Stomach (tissue), 9 donors: Measurements from ENCODE around the gene IFT27. TPM values are rescaled to one million over a fixed set of nuclear protein-coding genes. Genes with fewer than 3 reads are reported as not detected.

Experiments
- DNase-seq, 2 donors: peaks; one replicate each; pipeline versions ENCODE4 v3.0.0 to v3.0.0-alpha.2; 2013 to 2019
- H3K27ac ChIP-seq, 5 donors: fragments of 200-600 bp in 4 of 5; sonication (generic) in 4 of 5; one replicate each; pipeline ENCODE4 v1.5.1; 2013 to 2019; ENCODE audit warnings: mild to moderate bottlenecking in 1 of 5, moderate library complexity in 1 of 5
- H3K27me3 ChIP-seq, 3 donors: fragments of 200-600 bp; sonication (generic); one replicate each; pipeline ENCODE4 v1.5.1; 2017 to 2019; ENCODE audit warnings: mixed run types in 1 of 3
- H3K36me3 ChIP-seq, 4 donors: fragments of 200-600 bp; sonication (generic); 1 replicate in 3 of 4; 2 replicates in 1 of 4; pipeline ENCODE4 v1.5.1; 2016 to 2019
- H3K4me1 ChIP-seq, 4 donors: fragments of 200-600 bp; sonication (generic); one replicate each; pipeline ENCODE4 v1.5.1; 2016 to 2019
- H3K4me3 ChIP-seq, 4 donors: fragments of 200-600 bp; sonication (generic) in 3 of 4; one replicate each; pipeline ENCODE4 v1.5.1; 2016 to 2019; ENCODE audit warnings: mild to moderate bottlenecking in 1 of 4
- H3K9me3 ChIP-seq, 4 donors: fragments of 200-600 bp; sonication (generic); one replicate each; pipeline ENCODE4 v1.5.1; 2016 to 2019
- CTCF ChIP-seq, 7 experiments: fragments of 450-650 bp in 4 of 7; fragments of 200-600 bp in 3 of 7; sonication (generic) in 3 of 7; IDR thresholded peaks; one replicate each; pipeline ENCODE4 v1.5.1; 2016 to 2019; ENCODE audit warnings: antibody characterized with exemption in 7 of 7, control low read depth in 2 of 7, mild to moderate bottlenecking in 1 of 7
- EP300 ChIP-seq: sonication (generic); formaldehyde crosslinking; IDR thresholded peaks from one replicate; pipeline ENCODE4 v1.6.1; 2017; ENCODE audit warnings: antibody characterized with exemption
- POLR2A ChIP-seq, 4 donors: fragments of 450-650 bp; IDR thresholded peaks; one replicate each; pipeline ENCODE4 v1.6.1; 2016; ENCODE audit warnings: antibody characterized with exemption in 4 of 4, control low read depth in 2 of 4, mild to moderate bottlenecking in 1 of 4, moderate library complexity in 1 of 4
- POLR2AphosphoS5 ChIP-seq, 3 donors: sonication (generic); formaldehyde crosslinking; IDR thresholded peaks; one replicate each; pipeline ENCODE4 v1.6.1; 2016; ENCODE audit warnings: antibody characterized with exemption in 3 of 3
- WGBS, 5 donors: extraction: QIAGEN DNeasy Blood & Tissue Kit in 3 of 5; methylation state at CpG; one replicate each; pipeline versions ENCODE4 v1.1.5 to v1.1.7; 2013 to 2018; 5-methylcytosine and 5-hydroxymethylcytosine counted together
- intact Hi-C: fragments of 100-400 bp; cut with DNase I; formaldehyde crosslinking; loops from one replicate; pipeline ENCODE4 v1.15.1; 2023; ENCODE audit warnings: low total_unique reads
- polyA plus RNA-seq, 3 donors: library from polyadenylated mRNA; stranded (reverse); fragments of 200-250 nt; gene quantifications; one replicate each; pipeline ENCODE4 v1.2.3, GENCODE V29; 2013
- total RNA-seq, 5 donors: library from RNA; depleted of rRNA; stranded (reverse); fragments of >200 nt; gene quantifications; one replicate each; pipeline versions ENCODE4 v1.1.0 to v1.2.3, GENCODE V29; 2014 to 2016
- donor health status: healthy with polysubstance abuse.
- donor health status: Bipolar disorder and iron deficiency.
- donor health status: healthy.

The IFT27 gene
- total and polyA plus RNA-seq, 8 donors: 8.2 to 36.1 (median 18.4) TPM

- Histone ChIP-seq H3K27ac (no peak overlapping the region), H3K4me3 (no peak overlapping the region), H3K36me3 (no peaks in the 10 kb centered on the region), H3K9me3 (no peaks in the 10 kb centered on the region), H3K4me1 (peaks cover 0 to 8% (median 3%) of the 10 kb centered on the region in 4 donors), H3K27me3 (peaks cover 6 to 50% (median 20%) of the 10 kb centered on the region in 3 donors)
- DNase-seq: no peak
- TF ChIP-seq CTCF (IDR thresholded peaks at IDR 0.05): no peak
- no peak for TF ChIP-seq POLR2AphosphoS5 (IDR thresholded peaks at IDR 0.05)
- TF ChIP-seq POLR2A (IDR thresholded peaks at IDR 0.05): no peak
- TF ChIP-seq EP300: no peak
- intact Hi-C loops: no loop called here
- 24 to 43% (median 29%) methylated on average over 4 of the region's 4 CpGs for WGBS, 5 donors
Measured at GRCh38 chr22:36753120-36753802, 22.7 kb downstream of the IFT27 start.

- Histone ChIP-seq H3K4me3 (no peak overlapping the region), H3K27ac (no peak overlapping the region), H3K4me1 (no peaks in the 10 kb centered on the region), H3K36me3 (no peaks in the 10 kb centered on the region), H3K27me3 (peaks cover 0 to 43% (median 22%) of the 10 kb centered on the region in 3 donors), H3K9me3 (no peaks in the 10 kb centered on the region)
- TF ChIP-seq POLR2AphosphoS5 (IDR thresholded peaks at IDR 0.05) (no peak), POLR2A (IDR thresholded peaks at IDR 0.05) (no peak), CTCF (IDR thresholded peaks at IDR 0.05) (no peak), EP300 (no peak)
- intact Hi-C loops: no loop called here
- DNase-seq: no peak
- WGBS, 5 donors: 58 to 64% (median 61%) methylated on average over 11 of the region's 11 CpGs
Measured at GRCh38 chr22:36746375-36746970, 29.4 kb downstream of the IFT27 start.

GRCh38 chr22:36745301-36745995 lies 30.5 kb downstream of the IFT27 start:
- no peak for DNase-seq
- peaks cover 0 to 43% (median 22%) of the 10 kb centered on the region in 3 donors for H3K27me3 ChIP-seq
- intact Hi-C loops: no loop called here
- no peaks in the 10 kb centered on the region for H3K36me3 ChIP-seq
- TF ChIP-seq EP300: no peak
- no peak for TF ChIP-seq CTCF (IDR thresholded peaks at IDR 0.05)
- TF ChIP-seq POLR2AphosphoS5 (IDR thresholded peaks at IDR 0.05): no peak
- no peak for TF ChIP-seq POLR2A (IDR thresholded peaks at IDR 0.05)
- H3K4me3 ChIP-seq: no peak overlapping the region
- H3K9me3 ChIP-seq: no peaks in the 10 kb centered on the region
- 54 to 67% (median 59%) methylated on average over 8 of the region's 8 CpGs for WGBS, 5 donors
- H3K27ac ChIP-seq: no peak overlapping the region
- no peaks in the 10 kb centered on the region for H3K4me1 ChIP-seq

GRCh38 chr22:36744791-36745190 lies 31.1 kb downstream of the IFT27 start:
- intact Hi-C loops: no loop called here
- Histone ChIP-seq H3K27me3 (peaks cover 0 to 43% (median 22%) of the 10 kb centered on the region in 3 donors), H3K9me3 (peaks cover 0 to under 1% (median 0%) of the 10 kb centered on the region in 4 donors), H3K36me3 (no peaks in the 10 kb centered on the region), H3K4me1 (no peaks in the 10 kb centered on the region), H3K4me3 (no peak overlapping the region), H3K27ac (no peak overlapping the region)
- DNase-seq: no peak
- TF ChIP-seq CTCF (IDR thresholded peaks at IDR 0.05): no peak
- 85 to 94% (median 92%) methylated on average over 13 of the region's 13 CpGs for WGBS, 5 donors
